22Rv1 (cell line): ENCODE results near the gene KLHL15.

Experiments used
- ZFX ChIP-seq: fragments of 450-650 bp; IDR thresholded peaks from 2 replicates; pipeline ENCODE4 v1.6.1; 2017; ENCODE audit warnings: antibody characterized with exemption, borderline replicate concordance
- TF ChIP-seq, protein P1 (sequence below): fragments of 450-650 bp; IDR thresholded peaks from 2 replicates; pipeline ENCODE4 v1.5.1; 2017; ENCODE audit warnings: mild to moderate bottlenecking

GRCh38 chrX:24069877-24070276 lies 42.9 kb upstream of the KLHL15 start:
- TF ChIP-seq, protein P1, sequence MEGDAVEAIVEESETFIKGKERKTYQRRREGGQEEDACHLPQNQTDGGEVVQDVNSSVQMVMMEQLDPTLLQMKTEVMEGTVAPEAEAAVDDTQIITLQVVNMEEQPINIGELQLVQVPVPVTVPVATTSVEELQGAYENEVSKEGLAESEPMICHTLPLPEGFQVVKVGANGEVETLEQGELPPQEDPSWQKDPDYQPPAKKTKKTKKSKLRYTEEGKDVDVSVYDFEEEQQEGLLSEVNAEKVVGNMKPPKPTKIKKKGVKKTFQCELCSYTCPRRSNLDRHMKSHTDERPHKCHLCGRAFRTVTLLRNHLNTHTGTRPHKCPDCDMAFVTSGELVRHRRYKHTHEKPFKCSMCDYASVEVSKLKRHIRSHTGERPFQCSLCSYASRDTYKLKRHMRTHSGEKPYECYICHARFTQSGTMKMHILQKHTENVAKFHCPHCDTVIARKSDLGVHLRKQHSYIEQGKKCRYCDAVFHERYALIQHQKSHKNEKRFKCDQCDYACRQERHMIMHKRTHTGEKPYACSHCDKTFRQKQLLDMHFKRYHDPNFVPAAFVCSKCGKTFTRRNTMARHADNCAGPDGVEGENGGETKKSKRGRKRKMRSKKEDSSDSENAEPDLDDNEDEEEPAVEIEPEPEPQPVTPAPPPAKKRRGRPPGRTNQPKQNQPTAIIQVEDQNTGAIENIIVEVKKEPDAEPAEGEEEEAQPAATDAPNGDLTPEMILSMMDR: no peak
- no peak for TF ChIP-seq ZFX
